Type B pancreatic cell (in vitro differentiated cells): ENCODE results near the gene TDP1. TPM values are rescaled to one million over a fixed set of nuclear protein-coding genes. Genes with fewer than 3 reads are reported as not detected.

Source experiments
- DNase-seq: peaks from one replicate; pipeline ENCODE4 v3.0.0; 2021; ENCODE audit warnings: mixed read lengths; ENCODE audit not compliant: unreplicated experiment; ENCODE audit errors: extremely low spot score
- H3K27ac Mint-ChIP-seq: 2 replicates; pipeline ENCODE4 v1.8.0; 2021; ENCODE audit warnings: mild to moderate bottlenecking, mixed read lengths
- H3K27me3 Mint-ChIP-seq: 2 replicates; pipeline ENCODE4 v1.8.0; 2021; ENCODE audit warnings: mixed read lengths
- H3K36me3 Mint-ChIP-seq: 2 replicates; pipeline ENCODE4 v1.8.0; 2021; ENCODE audit warnings: mixed read lengths
- H3K4me1 Mint-ChIP-seq: one replicate; pipeline ENCODE4 v1.8.0; 2021; ENCODE audit warnings: mixed read lengths; ENCODE audit not compliant: unreplicated experiment
- H3K4me3 Mint-ChIP-seq: 2 replicates; pipeline ENCODE4 v1.8.0; 2021; ENCODE audit warnings: mild to moderate bottlenecking, mixed read lengths
- H3K9me3 Mint-ChIP-seq: 2 replicates; pipeline ENCODE4 v1.8.0; 2021; ENCODE audit warnings: mixed read lengths
- total RNA-seq: library from RNA; stranded (reverse); gene quantifications from 2 replicates; pipeline ENCODE4 v1.2.1, GENCODE V29; 2021; ENCODE audit warnings: low replicate concordance
- TF ChIP-seq, protein P1 (sequence below): fragments of 200-600 bp; sonication (generic); conservative IDR thresholded peaks from 2 replicates; pipeline ENCODE4 v1.5.0; 2021; ENCODE audit warnings: antibody characterized with exemption, mild to moderate bottlenecking

Gene TDP1
- total RNA-seq, 1 donor from 2014 or later = 38.4 TPM

- no peak overlapping the region for H3K4me3 Mint-ChIP-seq
- no peak for DNase-seq
- TF ChIP-seq, protein P1, sequence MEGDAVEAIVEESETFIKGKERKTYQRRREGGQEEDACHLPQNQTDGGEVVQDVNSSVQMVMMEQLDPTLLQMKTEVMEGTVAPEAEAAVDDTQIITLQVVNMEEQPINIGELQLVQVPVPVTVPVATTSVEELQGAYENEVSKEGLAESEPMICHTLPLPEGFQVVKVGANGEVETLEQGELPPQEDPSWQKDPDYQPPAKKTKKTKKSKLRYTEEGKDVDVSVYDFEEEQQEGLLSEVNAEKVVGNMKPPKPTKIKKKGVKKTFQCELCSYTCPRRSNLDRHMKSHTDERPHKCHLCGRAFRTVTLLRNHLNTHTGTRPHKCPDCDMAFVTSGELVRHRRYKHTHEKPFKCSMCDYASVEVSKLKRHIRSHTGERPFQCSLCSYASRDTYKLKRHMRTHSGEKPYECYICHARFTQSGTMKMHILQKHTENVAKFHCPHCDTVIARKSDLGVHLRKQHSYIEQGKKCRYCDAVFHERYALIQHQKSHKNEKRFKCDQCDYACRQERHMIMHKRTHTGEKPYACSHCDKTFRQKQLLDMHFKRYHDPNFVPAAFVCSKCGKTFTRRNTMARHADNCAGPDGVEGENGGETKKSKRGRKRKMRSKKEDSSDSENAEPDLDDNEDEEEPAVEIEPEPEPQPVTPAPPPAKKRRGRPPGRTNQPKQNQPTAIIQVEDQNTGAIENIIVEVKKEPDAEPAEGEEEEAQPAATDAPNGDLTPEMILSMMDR = no peak
- peaks cover 64% of the 10 kb centered on the region for H3K27me3 Mint-ChIP-seq
- no peak overlapping the region for H3K27ac Mint-ChIP-seq
- H3K9me3 Mint-ChIP-seq = no peaks in the 10 kb centered on the region
- no peaks in the 10 kb centered on the region for H3K4me1 Mint-ChIP-seq
- H3K36me3 Mint-ChIP-seq = no peaks in the 10 kb centered on the region
Observed at GRCh38 chr14:90053044-90053443, 97.3 kb downstream of the TDP1 start.

GRCh38 chr14:90054803-90055202, 99.1 kb downstream of the TDP1 start:
- DNase-seq = no peak
- Mint-ChIP-seq H3K4me3 (no peak overlapping the region), H3K4me1 (no peaks in the 10 kb centered on the region), H3K9me3 (no peaks in the 10 kb centered on the region), H3K27me3 (peaks cover 80% of the 10 kb centered on the region), H3K36me3 (no peaks in the 10 kb centered on the region), H3K27ac (no peak overlapping the region)
- TF ChIP-seq, protein P1 = no peak

- H3K9me3 Mint-ChIP-seq = no peaks in the 10 kb centered on the region
- no peak overlapping the region for H3K27ac Mint-ChIP-seq
- DNase-seq = no peak
- H3K4me1 Mint-ChIP-seq = no peaks in the 10 kb centered on the region
- TF ChIP-seq, protein P1 = no peak
- peaks cover 78% of the 10 kb centered on the region for H3K27me3 Mint-ChIP-seq
- H3K4me3 Mint-ChIP-seq = no peak overlapping the region
- H3K36me3 Mint-ChIP-seq = no peaks in the 10 kb centered on the region
Observed at GRCh38 chr14:90056826-90057225, 101.1 kb downstream of the TDP1 start.

- Mint-ChIP-seq H3K27me3 (peaks cover 80% of the 10 kb centered on the region), H3K4me3 (peak overlapping the region; percentile 86), H3K9me3 (no peaks in the 10 kb centered on the region), H3K27ac (no peak overlapping the region), H3K36me3 (no peaks in the 10 kb centered on the region), H3K4me1 (peaks cover 6% of the 10 kb centered on the region)
- no peak for DNase-seq
- TF ChIP-seq, protein P1 = no peak
Observed at GRCh38 chr14:90058876-90059458, 103.2 kb downstream of the TDP1 start.

DNA sequence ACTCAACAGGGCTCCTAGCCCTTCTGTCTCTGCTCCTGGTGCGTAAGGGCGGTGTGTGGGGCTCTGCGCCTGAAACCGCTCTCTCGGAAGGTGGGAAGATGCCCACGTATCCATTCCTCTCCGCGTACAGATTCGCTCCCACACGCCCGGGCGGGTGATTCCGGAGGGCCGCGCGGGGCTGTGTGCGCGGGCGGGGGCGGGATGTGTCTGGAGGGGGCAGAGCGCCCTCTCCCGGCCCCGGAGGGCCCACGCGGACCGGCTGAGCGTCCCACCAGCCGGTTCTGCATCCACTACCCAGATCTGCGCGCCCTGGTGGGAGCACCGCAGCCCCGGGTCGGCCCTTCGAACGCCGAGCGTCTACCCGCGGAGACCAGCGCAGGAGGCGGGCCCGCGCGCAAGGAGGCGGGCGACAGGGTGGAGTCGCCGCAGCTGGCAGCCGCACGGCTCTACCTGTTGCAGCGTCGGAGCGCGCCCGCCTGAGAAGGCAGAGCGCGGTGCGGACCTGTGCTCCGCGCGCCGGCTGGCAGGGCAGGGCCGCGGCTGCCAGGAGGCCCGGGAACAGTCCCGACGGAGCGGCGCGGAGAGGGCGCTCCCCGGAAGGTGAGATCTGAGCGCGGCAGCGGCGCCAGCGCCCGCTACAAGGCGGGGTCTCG, 104.7 kb downstream of the TDP1 start:
- Mint-ChIP-seq H3K4me3 (peak overlapping the region; percentile 86), H3K36me3 (no peaks in the 10 kb centered on the region), H3K9me3 (no peaks in the 10 kb centered on the region), H3K4me1 (peaks cover 6% of the 10 kb centered on the region), H3K27me3 (peaks cover 80% of the 10 kb centered on the region), H3K27ac (no peak overlapping the region)
- DNase-seq = peak; percentile 76
- TF ChIP-seq, protein P1 = peak; percentile 72
